WTC11 (cell line): ENCODE measurements around the gene RPIA.

Experiments used
- AFF4 ChIP-seq: sonication (generic); formaldehyde crosslinking; IDR thresholded peaks from 2 replicates; pipeline ENCODE4 v1.8.1; 2023; ENCODE audit warnings: mild to moderate bottlenecking, missing genetic modification reagents, borderline replicate concordance
- ATF3 ChIP-seq: sonication (generic); formaldehyde crosslinking; conservative IDR thresholded peaks from 2 replicates; pipeline ENCODE4 v1.8.1; 2022; ENCODE audit warnings: mild to moderate bottlenecking, missing genetic modification reagents
- ATF6 ChIP-seq: sonication (generic); formaldehyde crosslinking; IDR thresholded peaks from 2 replicates; pipeline ENCODE4 v1.8.1; 2023; ENCODE audit warnings: mild to moderate bottlenecking, missing genetic modification reagents
- E2F4 ChIP-seq: sonication (generic); formaldehyde crosslinking; IDR thresholded peaks from 2 replicates; pipeline ENCODE4 v1.8.1; 2022; ENCODE audit warnings: low read depth, mild to moderate bottlenecking, moderate library complexity, missing genetic modification reagents, borderline replicate concordance
- E2F5 ChIP-seq: sonication (generic); formaldehyde crosslinking; IDR thresholded peaks from 2 replicates; pipeline ENCODE4 v1.8.1; 2022; ENCODE audit warnings: mild to moderate bottlenecking, moderate library complexity, missing genetic modification reagents
- GRHL2 ChIP-seq: fragments of 250-450 bp; sonication (Bioruptor Pico); IDR thresholded peaks from 2 replicates; pipeline ENCODE4 v1.8.0; 2022; ENCODE audit warnings: mild to moderate bottlenecking, moderate library complexity; ENCODE audit not compliant: insufficient replicate concordance, severe bottlenecking
- GTF2I ChIP-seq: fragments of 250-450 bp; sonication (Bioruptor Pico); conservative IDR thresholded peaks from 2 replicates; pipeline ENCODE4 v1.4.0; 2021; ENCODE audit warnings: mild to moderate bottlenecking
- JUN ChIP-seq: sonication (generic); formaldehyde crosslinking; IDR thresholded peaks from 2 replicates; pipeline ENCODE4 v1.8.0; 2023; ENCODE audit warnings: mild to moderate bottlenecking, missing genetic modification reagents
- TEAD4 ChIP-seq: sonication (generic); formaldehyde crosslinking; IDR thresholded peaks from 2 replicates; pipeline ENCODE4 v1.8.0; 2022; ENCODE audit warnings: mild to moderate bottlenecking, missing genetic modification reagents
- ZMAT4 ChIP-seq: fragments of 250-450 bp; sonication (Bioruptor Pico); IDR thresholded peaks from 2 replicates; pipeline ENCODE4 v1.9.0; 2021; ENCODE audit warnings: mild to moderate bottlenecking
- TF ChIP-seq, protein P1 (sequence below): fragments of 200-600 bp; IDR thresholded peaks from 2 replicates; pipeline ENCODE4 v1.8.0; 2022; ENCODE audit warnings: antibody characterized with exemption
- TF ChIP-seq, protein P2 (sequence below): sonication (generic); formaldehyde crosslinking; IDR thresholded peaks from 2 replicates; pipeline ENCODE4 v1.8.1; 2023; ENCODE audit warnings: mild to moderate bottlenecking, missing genetic modification reagents, moderate library complexity

DNA sequence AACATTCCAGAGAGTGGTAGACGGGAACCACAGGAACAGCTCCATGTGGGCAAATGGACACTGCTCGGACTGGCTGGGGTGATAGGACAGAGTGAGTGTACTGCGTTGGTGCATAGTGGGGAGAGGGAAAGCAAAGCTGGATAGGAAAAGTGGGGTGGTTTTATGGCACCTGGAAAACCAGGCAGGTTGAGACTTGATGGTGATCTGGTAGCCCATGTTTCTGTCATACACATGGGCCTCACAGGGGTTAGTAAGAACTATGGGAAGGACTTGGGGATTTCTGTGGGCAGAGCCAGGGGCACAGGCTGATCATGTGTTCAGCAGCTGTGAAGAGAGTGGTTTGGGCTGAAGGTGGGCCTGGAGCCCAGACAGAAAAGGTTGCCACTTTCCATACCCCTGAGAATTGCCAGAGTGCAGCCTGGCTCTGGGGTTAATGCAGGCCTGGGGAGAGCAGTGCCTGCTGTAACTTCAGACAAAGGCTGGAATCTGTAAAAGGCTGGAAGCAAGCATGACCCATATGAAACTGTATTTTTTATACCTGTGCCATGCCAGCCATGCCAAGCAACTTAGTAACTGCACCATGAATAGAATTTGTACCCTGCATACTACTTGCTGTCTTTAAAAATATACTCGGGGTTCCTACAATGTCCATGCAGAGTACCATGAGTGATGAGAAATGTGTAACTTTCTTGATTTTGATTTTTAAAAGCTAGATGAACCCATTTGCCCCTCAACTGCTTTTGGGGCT lies 41.9 kb downstream of the RPIA start:
- TF ChIP-seq, protein P1, sequence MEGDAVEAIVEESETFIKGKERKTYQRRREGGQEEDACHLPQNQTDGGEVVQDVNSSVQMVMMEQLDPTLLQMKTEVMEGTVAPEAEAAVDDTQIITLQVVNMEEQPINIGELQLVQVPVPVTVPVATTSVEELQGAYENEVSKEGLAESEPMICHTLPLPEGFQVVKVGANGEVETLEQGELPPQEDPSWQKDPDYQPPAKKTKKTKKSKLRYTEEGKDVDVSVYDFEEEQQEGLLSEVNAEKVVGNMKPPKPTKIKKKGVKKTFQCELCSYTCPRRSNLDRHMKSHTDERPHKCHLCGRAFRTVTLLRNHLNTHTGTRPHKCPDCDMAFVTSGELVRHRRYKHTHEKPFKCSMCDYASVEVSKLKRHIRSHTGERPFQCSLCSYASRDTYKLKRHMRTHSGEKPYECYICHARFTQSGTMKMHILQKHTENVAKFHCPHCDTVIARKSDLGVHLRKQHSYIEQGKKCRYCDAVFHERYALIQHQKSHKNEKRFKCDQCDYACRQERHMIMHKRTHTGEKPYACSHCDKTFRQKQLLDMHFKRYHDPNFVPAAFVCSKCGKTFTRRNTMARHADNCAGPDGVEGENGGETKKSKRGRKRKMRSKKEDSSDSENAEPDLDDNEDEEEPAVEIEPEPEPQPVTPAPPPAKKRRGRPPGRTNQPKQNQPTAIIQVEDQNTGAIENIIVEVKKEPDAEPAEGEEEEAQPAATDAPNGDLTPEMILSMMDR = no peak
- TF ChIP-seq E2F4 (CRISPR knock-in tag) (no peak), JUN (no peak), GTF2I (CRISPR knock-in tag) (no peak), AFF4 (CRISPR knock-in tag) (no peak), E2F5 (CRISPR knock-in tag) (no peak), ATF6 (CRISPR knock-in tag) (no peak), GRHL2 (CRISPR knock-in tag) (no peak), ATF3 (CRISPR knock-in tag) (no peak), ZMAT4 (no peak), TEAD4 (no peak)
- TF ChIP-seq, protein P2, sequence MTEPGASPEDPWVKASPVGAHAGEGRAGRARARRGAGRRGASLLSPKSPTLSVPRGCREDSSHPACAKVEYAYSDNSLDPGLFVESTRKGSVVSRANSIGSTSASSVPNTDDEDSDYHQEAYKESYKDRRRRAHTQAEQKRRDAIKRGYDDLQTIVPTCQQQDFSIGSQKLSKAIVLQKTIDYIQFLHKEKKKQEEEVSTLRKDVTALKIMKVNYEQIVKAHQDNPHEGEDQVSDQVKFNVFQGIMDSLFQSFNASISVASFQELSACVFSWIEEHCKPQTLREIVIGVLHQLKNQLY (CRISPR knock-in tag) = no peak
